Neural cell (in vitro differentiated cells): ENCODE data around the gene TMEFF2. TPM values are rescaled to one million over a fixed set of nuclear protein-coding genes. Genes with fewer than 3 reads are reported as not detected.

Experiments
- H2AFZ ChIP-seq: fragments of 200-600, 300-800 bp; sonication (generic), shearing (Covaris generic); 2 replicates; pipeline ENCODE4 v1.6.0; 2014; ENCODE audit warnings: low read depth, mild to moderate bottlenecking, antibody characterized with exemption, low read length, moderate library complexity
- H3F3A ChIP-seq: fragments of 200-600 bp; shearing (Covaris generic); 2 replicates; pipeline ENCODE4 v1.6.1; 2016; ENCODE audit warnings: mild to moderate bottlenecking, moderate library complexity, mixed read lengths, antibody characterized with exemption, low read length; ENCODE audit not compliant: insufficient read depth, poor library complexity, severe bottlenecking
- H3K27ac ChIP-seq: fragments of 200-600, 300-800 bp; sonication (generic), shearing (Covaris generic); 2 replicates; pipeline ENCODE4 v1.5.1; 2014; ENCODE audit warnings: mild to moderate bottlenecking, low read length, moderate library complexity
- H3K27me3 ChIP-seq: fragments of 300-800, 200-600 bp; sonication (generic), shearing (Covaris generic); 2 replicates; pipeline ENCODE4 v1.6.0; 2014; ENCODE audit warnings: mild to moderate bottlenecking, low read depth, low read length, moderate library complexity; ENCODE audit not compliant: insufficient read depth
- H3K36me3 ChIP-seq: fragments of 300-800, 200-600 bp; sonication (generic), shearing (Covaris generic); 2 replicates; pipeline ENCODE4 v1.5.1; 2014; ENCODE audit warnings: mild to moderate bottlenecking, antibody characterized with exemption, low read length, moderate library complexity; ENCODE audit not compliant: insufficient read depth
- H3K4me2 ChIP-seq: fragments of 300-800, 200-600 bp; sonication (generic), shearing (Covaris generic); 2 replicates; pipeline ENCODE4 v1.6.0; 2014; ENCODE audit warnings: mild to moderate bottlenecking, low read length
- H3K4me3 ChIP-seq: fragments of 300-800, 200-600 bp; sonication (generic), shearing (Covaris generic); 2 replicates; pipeline ENCODE4 v1.5.1; 2014; ENCODE audit warnings: mild to moderate bottlenecking, low read length, moderate library complexity
- H3K79me2 ChIP-seq: fragments of 200-600 bp; shearing (Covaris generic); replicated peaks from 2 replicates; pipeline ENCODE4 v1.6.0; 2014; ENCODE audit warnings: mild to moderate bottlenecking, low read length, moderate library complexity; ENCODE audit not compliant: insufficient read depth
- H3K9ac ChIP-seq: fragments of 300-800, 200-600 bp; sonication (generic), shearing (Covaris generic); 2 replicates; pipeline ENCODE4 v1.6.1; 2016; ENCODE audit warnings: mild to moderate bottlenecking, low read length, mixed read lengths
- H3K9me2 ChIP-seq: fragments of 200-600 bp; shearing (Covaris generic); 2 replicates; pipeline ENCODE4 v1.6.1; 2016; ENCODE audit warnings: mild to moderate bottlenecking, low read length, mixed read lengths; ENCODE audit not compliant: insufficient read depth
- H3K9me3 ChIP-seq: fragments of 200-600, 300-800 bp; sonication (generic), shearing (Covaris generic); 2 replicates; pipeline ENCODE4 v1.6.1; 2016; ENCODE audit warnings: mild to moderate bottlenecking, mixed run types, low read length, moderate library complexity, mixed read lengths
- H4K20me1 ChIP-seq: fragments of 200-600 bp; shearing (Covaris generic); 2 replicates; pipeline ENCODE4 v1.6.1; 2016; ENCODE audit warnings: mild to moderate bottlenecking, mixed run types; ENCODE audit not compliant: insufficient read depth
- EP300 ChIP-seq: fragments of 450-650 bp; conservative IDR thresholded peaks from 2 replicates; pipeline ENCODE4 v1.6.1; 2014; ENCODE audit warnings: antibody characterized with exemption, mild to moderate bottlenecking, moderate library complexity; ENCODE audit not compliant: poor library complexity, severe bottlenecking
- EZH2 ChIP-seq: fragments of 200-600, 300-800 bp; shearing (Covaris generic), sonication (generic); IDR thresholded peaks from 2 replicates; pipeline ENCODE4 v1.6.1; 2014; ENCODE audit warnings: antibody characterized with exemption, low read length, borderline replicate concordance, mild to moderate bottlenecking; ENCODE audit not compliant: insufficient read depth, poor library complexity, severe bottlenecking
- MXI1 ChIP-seq: fragments of 450-650 bp; conservative IDR thresholded peaks from 2 replicates; pipeline ENCODE4 v1.6.1; 2014; ENCODE audit warnings: antibody characterized with exemption, mild to moderate bottlenecking; ENCODE audit not compliant: poor library complexity, severe bottlenecking
- POLR2AphosphoS5 ChIP-seq: IDR thresholded peaks from 2 replicates; pipeline ENCODE4 v1.6.1; 2012
- RAD21 ChIP-seq: fragments of 450-650 bp; conservative IDR thresholded peaks from 2 replicates; pipeline ENCODE4 v1.6.1; 2014; ENCODE audit warnings: antibody characterized with exemption, mild to moderate bottlenecking, moderate library complexity
- REST ChIP-seq: IDR thresholded peaks from 2 replicates; pipeline ENCODE4 v1.6.1; 2012; ENCODE audit warnings: borderline replicate concordance
- SMC3 ChIP-seq: fragments of 450-650 bp; conservative IDR thresholded peaks from 2 replicates; pipeline ENCODE4 v1.6.1; 2014; ENCODE audit warnings: antibody characterized with exemption, mild to moderate bottlenecking, moderate library complexity; ENCODE audit not compliant: poor library complexity
- TAF1 ChIP-seq: IDR thresholded peaks from 2 replicates; pipeline ENCODE4 v1.6.1; 2012; ENCODE audit warnings: low read depth
- polyA plus RNA-seq: library from polyadenylated mRNA; depleted of rRNA; stranded (reverse); fragments of >200 nt; gene quantifications from 2 replicates; pipeline ENCODE4 v1.2.3, GENCODE V29; 2014
- TF ChIP-seq, protein P1 (sequence below): fragments of 450-650 bp; IDR thresholded peaks from 2 replicates; pipeline ENCODE4 v1.5.1; 2014; ENCODE audit warnings: antibody characterized with exemption, mild to moderate bottlenecking, moderate library complexity; ENCODE audit not compliant: poor library complexity, severe bottlenecking

Gene TMEFF2
- polyA plus RNA-seq, 1 donor from 2014 or later = 24.6 TPM

- Histone ChIP-seq H3K4me3 (no peak overlapping the region), H3K9me2 (no peaks in the 10 kb centered on the region), H3K79me2 (no peaks in the 10 kb centered on the region), H3F3A (no peaks in the 10 kb centered on the region), H2AFZ (no peak overlapping the region), H3K36me3 (no peaks in the 10 kb centered on the region), H3K27me3 (no peaks in the 10 kb centered on the region), H4K20me1 (no peaks in the 10 kb centered on the region), H3K27ac (no peak overlapping the region), H3K4me2 (no peak overlapping the region), H3K9me3 (no peaks in the 10 kb centered on the region), H3K9ac (no peak overlapping the region)
- TF ChIP-seq RAD21 (no peak), EZH2 (no peak), POLR2AphosphoS5 (no peak), EP300 (no peak), MXI1 (no peak), SMC3 (no peak), REST (no peak), TAF1 (no peak)
- TF ChIP-seq, protein P1, sequence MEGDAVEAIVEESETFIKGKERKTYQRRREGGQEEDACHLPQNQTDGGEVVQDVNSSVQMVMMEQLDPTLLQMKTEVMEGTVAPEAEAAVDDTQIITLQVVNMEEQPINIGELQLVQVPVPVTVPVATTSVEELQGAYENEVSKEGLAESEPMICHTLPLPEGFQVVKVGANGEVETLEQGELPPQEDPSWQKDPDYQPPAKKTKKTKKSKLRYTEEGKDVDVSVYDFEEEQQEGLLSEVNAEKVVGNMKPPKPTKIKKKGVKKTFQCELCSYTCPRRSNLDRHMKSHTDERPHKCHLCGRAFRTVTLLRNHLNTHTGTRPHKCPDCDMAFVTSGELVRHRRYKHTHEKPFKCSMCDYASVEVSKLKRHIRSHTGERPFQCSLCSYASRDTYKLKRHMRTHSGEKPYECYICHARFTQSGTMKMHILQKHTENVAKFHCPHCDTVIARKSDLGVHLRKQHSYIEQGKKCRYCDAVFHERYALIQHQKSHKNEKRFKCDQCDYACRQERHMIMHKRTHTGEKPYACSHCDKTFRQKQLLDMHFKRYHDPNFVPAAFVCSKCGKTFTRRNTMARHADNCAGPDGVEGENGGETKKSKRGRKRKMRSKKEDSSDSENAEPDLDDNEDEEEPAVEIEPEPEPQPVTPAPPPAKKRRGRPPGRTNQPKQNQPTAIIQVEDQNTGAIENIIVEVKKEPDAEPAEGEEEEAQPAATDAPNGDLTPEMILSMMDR = no peak
Observed at GRCh38 chr2:191954451-191954850, 240.3 kb downstream of the TMEFF2 start.

DNA sequence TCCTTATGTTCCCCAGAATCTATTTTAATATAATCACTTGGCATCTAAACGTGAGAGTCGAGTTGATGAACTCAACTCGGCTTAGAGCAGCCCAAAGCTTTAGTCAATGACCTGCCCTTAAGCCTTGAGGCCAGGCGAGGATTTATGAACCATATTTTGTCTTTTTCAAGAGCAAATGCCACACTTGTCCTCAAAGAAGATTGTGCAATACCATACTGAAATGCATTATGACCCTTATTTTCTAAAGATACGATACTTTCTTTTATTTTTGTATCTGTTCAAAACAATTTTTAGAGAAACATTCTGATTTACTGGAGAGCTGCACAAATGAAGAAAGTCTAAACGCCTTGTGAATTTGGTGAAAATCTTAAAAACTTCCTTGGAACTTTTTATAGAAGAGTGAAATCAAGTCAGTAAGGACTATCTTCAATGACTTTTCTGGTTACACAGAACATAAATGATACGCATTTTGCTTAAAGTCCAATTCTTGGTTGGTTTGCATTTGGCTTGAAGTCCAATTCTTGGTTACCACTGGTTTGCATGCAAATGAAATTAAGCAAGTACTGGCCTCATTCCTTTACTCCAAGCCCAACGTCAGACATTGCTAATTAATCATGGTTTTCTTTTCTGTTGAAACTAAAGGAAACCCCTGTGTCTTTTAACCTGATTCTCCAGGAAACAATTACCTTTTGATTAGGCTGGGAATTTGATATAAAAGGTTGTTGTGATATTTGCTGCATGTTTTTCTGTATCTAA, 242.0 kb downstream of the TMEFF2 start:
- no peak overlapping the region for H3K27ac ChIP-seq
- H4K20me1 ChIP-seq = no peaks in the 10 kb centered on the region
- TF ChIP-seq, protein P1 = no peak
- TF ChIP-seq SMC3 (no peak), REST (no peak), EP300 (no peak), RAD21 (no peak), TAF1 (no peak), EZH2 (no peak), POLR2AphosphoS5 (no peak), MXI1 (no peak)
- H3K27me3 ChIP-seq = no peaks in the 10 kb centered on the region
- H3K4me2 ChIP-seq = no peak overlapping the region
- no peak overlapping the region for H2AFZ ChIP-seq
- H3K9ac ChIP-seq = no peak overlapping the region
- no peaks in the 10 kb centered on the region for H3F3A ChIP-seq
- no peaks in the 10 kb centered on the region for H3K36me3 ChIP-seq
- H3K9me3 ChIP-seq = no peaks in the 10 kb centered on the region
- H3K79me2 ChIP-seq = no peaks in the 10 kb centered on the region
- H3K9me2 ChIP-seq = no peaks in the 10 kb centered on the region
- H3K4me3 ChIP-seq = no peak overlapping the region
